ENCODE measurements around the gene METRN.

The METRN gene

GRCh38 chr16:756428-756827 is 41.5 kb downstream of the METRN start:
- no peak for DNase-seq (ENCODE audit: low read depth)
- TF ChIP-seq CTCF (IDR thresholded peaks at IDR 0.05; ENCODE audit: control insufficient read depth, insufficient read depth, low read depth, low read length, missing control alignments) = no peak
- H3K4me3 ChIP-seq (ENCODE audit: control insufficient read depth, low read depth, low read length) = no peak overlapping the region

GRCh38 chr16:759110-759910 is 44.4 kb downstream of the METRN start:
- no peak overlapping the region for H3K4me3 ChIP-seq (ENCODE audit: control insufficient read depth, low read depth, low read length)
- no peak for TF ChIP-seq CTCF (IDR thresholded peaks at IDR 0.05; ENCODE audit: control insufficient read depth, insufficient read depth, low read depth, low read length, missing control alignments)
- DNase-seq (ENCODE audit: low read depth) = no peak

GRCh38 chr16:760065-760464 is 45.1 kb downstream of the METRN start:
- H3K4me3 ChIP-seq (ENCODE audit: control insufficient read depth, low read depth, low read length) = no peak overlapping the region
- DNase-seq (ENCODE audit: low read depth) = no peak
- no peak for TF ChIP-seq CTCF (IDR thresholded peaks at IDR 0.05; ENCODE audit: control insufficient read depth, insufficient read depth, low read depth, low read length, missing control alignments)

GRCh38 chr16:760545-761343 is 45.8 kb downstream of the METRN start, which contains the start of gene MSLN:
MSLN (plus strand) TSS chr16:760734; CDS start chr16:762681, 1,947 bp downstream.
- DNase-seq (ENCODE audit: low read depth) = no peak
- H3K4me3 ChIP-seq (ENCODE audit: control insufficient read depth, low read depth, low read length) = no peak within 1 kb of the TSS
- no peak for TF ChIP-seq CTCF (IDR thresholded peaks at IDR 0.05; ENCODE audit: control insufficient read depth, insufficient read depth, low read depth, low read length, missing control alignments)

GRCh38 chr16:761625-762513 is 47.0 kb downstream of the METRN start:
- H3K4me3 ChIP-seq (ENCODE audit: control insufficient read depth, low read depth, low read length) = no peak overlapping the region
- no peak for DNase-seq (ENCODE audit: low read depth)
- no peak for TF ChIP-seq CTCF (IDR thresholded peaks at IDR 0.05; ENCODE audit: control insufficient read depth, insufficient read depth, low read depth, low read length, missing control alignments)

All from AG09309 (cell line).